ENCODE results near the gene LRRN2. TPM values are rescaled to one million over a fixed set of nuclear protein-coding genes. Genes with fewer than 3 reads are reported as not detected.

LRRN2 gene
- total and polyA plus RNA-seq, 2 of the 8 experiments (the other 6 are each of a cell fraction or from before 2014, with no cell fraction given) = 1.8 to 2.3 TPM

DNA sequence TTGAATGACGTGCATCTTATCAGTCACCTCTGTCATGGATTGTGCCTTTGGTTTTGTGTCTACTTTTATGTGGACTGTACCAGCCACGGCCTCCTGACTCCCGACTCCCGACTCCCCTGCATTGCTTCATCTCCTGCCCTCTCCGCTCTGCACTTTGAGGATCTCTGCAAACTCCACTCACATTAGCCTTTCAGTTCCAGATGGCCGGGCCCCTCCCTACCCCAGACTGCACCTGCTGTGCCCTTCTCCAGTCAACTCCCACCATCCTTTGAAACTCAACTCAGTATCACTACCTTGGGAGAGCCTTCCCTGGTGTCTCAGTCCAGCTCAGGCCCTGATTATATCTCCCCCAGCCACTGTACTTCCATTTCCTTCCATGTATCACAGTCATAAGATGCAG lies 97.9 kb downstream of the LRRN2 start:
- WGBS, 2 experiments (ENCODE audit: extremely low coverage in 1 of 2, insufficient coverage in 1 of 2, insufficient read length in 1 of 2, insufficient replicate concordance in 2 of 2, low coverage in 1 of 2, low lambda C conversion rate in 2 of 2, missing lambda C conversion rate in 1 of 2) = 78% methylated on average over 6 of the region's 6 CpGs; no CpG with 5 or more reads in 1 of the 2 experiments
- Histone ChIP-seq H4K20me1 (replicated peaks in 1 of 2; ENCODE audit: control insufficient read depth in 1 of 2, insufficient read depth in 2 of 2, low read length in 2 of 2) (no peaks in the 10 kb centered on the region), H2BK15ac (ENCODE audit: low read length) (no peak overlapping the region), H3K79me2 (ENCODE audit: control insufficient read depth in 1 of 2, insufficient read depth in 2 of 2, low read length in 2 of 2) (no peaks in the 10 kb centered on the region), H4K8ac (ENCODE audit: extremely low read depth, insufficient read depth, low read length) (no peak overlapping the region), H3K27me3 (replicated peaks in 1 of 4; ENCODE audit: control insufficient read depth in 3 of 4, extremely low read depth in 1 of 4, insufficient read depth in 3 of 4, low read length in 3 of 4) (no peaks in the 10 kb centered on the region), H3K23me2 (ENCODE audit: low read depth, low read length) (no peaks in the 10 kb centered on the region), H3K14ac (ENCODE audit: insufficient read length) (no peak overlapping the region), H3K27ac (ENCODE audit: low read depth, low read length) (no peak overlapping the region), H2AK5ac (ENCODE audit: low read depth, low read length) (peak overlapping the region; percentile 40; the same call in 1 of the 2 replicates), H4K91ac (replicated peaks; ENCODE audit: insufficient read length, low read length) (no peak overlapping the region), H3K23ac (ENCODE audit: insufficient read length) (no peak overlapping the region), H2BK20ac (ENCODE audit: low read length) (no peak overlapping the region), H3K18ac (ENCODE audit: extremely low read depth, low read length) (no peak overlapping the region), H3K36me3 (ENCODE audit: control insufficient read depth in 2 of 4, insufficient read depth in 4 of 4, low read length in 3 of 4) (no peaks in the 10 kb centered on the region), H2AFZ (ENCODE audit: low read length) (no peak overlapping the region), H3K9me3 (ENCODE audit: insufficient read depth in 2 of 2, low read depth in 1 of 2, low read length in 1 of 2) (no peaks in the 10 kb centered on the region), H3K4me2 (ENCODE audit: insufficient read depth in 1 of 2, low read depth in 2 of 2, low read length in 2 of 2) (no peak overlapping the region), H2BK12ac (ENCODE audit: low read depth, low read length) (peak overlapping the region; percentile 75; the same call in 1 of the 2 replicates), H3K9ac (replicated peaks in 1 of 4; ENCODE audit: extremely low read depth in 1 of 4, low read depth in 3 of 4, low read length in 3 of 4) (no peak overlapping the region), H3K4ac (replicated peaks; ENCODE audit: insufficient read length, low read depth, low read length) (no peak overlapping the region), H2BK120ac (replicated peaks; ENCODE audit: low read depth, low read length) (no peak overlapping the region), H3K56ac (replicated peaks; ENCODE audit: insufficient read length, low read depth, low read length) (no peak overlapping the region), H3K79me1 (ENCODE audit: low read depth, low read length) (no peaks in the 10 kb centered on the region), H3K4me1 (replicated peaks in 1 of 4; ENCODE audit: control insufficient read depth in 3 of 4, insufficient read depth in 4 of 4, low read length in 3 of 4) (peaks cover 6 to 14% (median 8%) of the 10 kb centered on the region in 4 experiments), H3K4me3 (ENCODE audit: extremely low read depth in 1 of 4, insufficient read depth in 2 of 4, low read depth in 3 of 4, low read length in 4 of 4) (no peak overlapping the region; a peak in 1 of 8 replicates), H4K5ac (ENCODE audit: insufficient read length, low read depth, low read length) (no peak overlapping the region), H2BK5ac (ENCODE audit: low read depth, low read length) (no peak overlapping the region)
- no peak for FAIRE-seq
- POLR2A ChIA-PET (ENCODE audit: partially characterized antibody) = interaction anchor here (0.7 to 2.0 kb wide), 2 partner anchors 13 to 194 kb away, joined by 3 to 7 read pairs; no protein-coding TSS in a partner anchor
- no peak for DNase-seq (ENCODE audit: low read depth in 1 of 2, low spot score in 2 of 2)
- TF ChIP-seq, protein P1, sequence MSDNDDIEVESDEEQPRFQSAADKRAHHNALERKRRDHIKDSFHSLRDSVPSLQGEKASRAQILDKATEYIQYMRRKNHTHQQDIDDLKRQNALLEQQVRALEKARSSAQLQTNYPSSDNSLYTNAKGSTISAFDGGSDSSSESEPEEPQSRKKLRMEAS (IDR thresholded peaks at IDR 0.05) = no peak
- TF ChIP-seq SAP30 (IDR thresholded peaks at IDR 0.05; ENCODE audit: insufficient read depth, insufficient replicate concordance, low read length) (no peak), CEBPB (IDR thresholded peaks at IDR 0.05; ENCODE audit: low read depth, low read length) (no peak), RXRA (IDR thresholded peaks at IDR 0.05; ENCODE audit: insufficient read depth, low read depth, low read length) (no peak), ZNF274 (IDR thresholded peaks at IDR 0.05; ENCODE audit: borderline replicate concordance, extremely low read depth, low read length) (no peak), NANOG (IDR thresholded peaks at IDR 0.05; ENCODE audit: insufficient read depth, low read depth, low read length, poor library complexity, severe bottlenecking) (no peak), PHF8 (conservative IDR thresholded peaks at IDR 0.05; ENCODE audit: low read depth, low read length) (no peak), BCL11A (IDR thresholded peaks at IDR 0.05; ENCODE audit: low read depth in 2 of 2, low read length in 2 of 2) (no peak)
- CTCF ChIA-PET (ENCODE audit: partially characterized antibody) = interaction anchor here (1.1 to 2.2 kb wide), 6 partner anchors 14 to 220 kb away, joined by 3 to 10 read pairs (median 5); no protein-coding TSS in a partner anchor
